Measurements from ENCODE around the gene POLE. TPM values are rescaled to one million over a fixed set of nuclear protein-coding genes. Genes with fewer than 3 reads are reported as not detected.

Gene POLE
- total RNA-seq, 1 donor, result 108 TPM

DNA sequence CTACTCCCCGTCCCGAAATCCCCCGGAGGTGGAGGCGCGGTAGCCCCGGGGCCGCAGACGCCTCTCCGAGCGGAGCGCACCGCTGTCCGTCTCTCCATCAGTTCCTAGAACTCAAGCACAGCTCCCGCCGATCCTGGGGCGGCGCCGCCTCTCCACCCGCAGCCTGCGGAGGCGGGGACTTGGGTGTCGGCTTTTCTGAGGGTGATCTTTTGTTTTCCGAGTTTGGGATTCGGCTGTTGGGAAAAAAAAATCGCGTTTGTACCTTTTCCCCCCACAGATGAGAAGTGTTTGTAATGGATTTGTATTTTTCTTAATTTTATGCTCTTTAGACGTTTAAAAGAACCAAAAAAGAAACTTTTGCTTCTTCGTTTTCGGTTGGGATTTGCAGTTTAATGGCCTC is 103.4 kb downstream of the POLE start:
- no peak for DNase-seq (ENCODE audit: low read depth in 2 of 3, low spot score in 2 of 3)

GRCh38 chr12:132583411-132583710 is 103.8 kb downstream of the POLE start:
- DNase-seq (ENCODE audit: low read depth in 2 of 3, low spot score in 2 of 3), result no peak

- no peak for DNase-seq (ENCODE audit: low read depth in 2 of 3, low spot score in 2 of 3)
Observed at GRCh38 chr12:132582582-132583410, 104.3 kb downstream of the POLE start.

DNA sequence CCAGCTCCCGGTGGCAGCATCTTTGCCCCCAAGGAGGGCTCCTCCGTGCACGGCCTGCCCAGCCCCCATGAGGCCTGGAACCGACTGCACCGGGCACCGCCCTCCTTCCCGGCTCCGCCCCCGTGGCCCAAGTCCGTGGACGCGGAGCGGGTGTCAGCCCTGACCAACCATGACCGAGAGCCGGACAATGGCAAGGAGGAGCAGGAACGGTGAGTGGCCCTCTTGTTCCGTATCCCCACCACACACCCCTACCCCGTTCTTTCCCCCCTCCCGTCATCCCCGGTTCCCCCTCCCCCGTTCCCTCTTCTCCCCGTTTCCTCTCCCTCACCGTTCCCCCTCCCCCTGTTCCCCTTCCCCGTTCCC is 105.1 kb downstream of the POLE start:
- no peak for DNase-seq (ENCODE audit: low read depth in 2 of 3, low spot score in 2 of 3)

- no peak for DNase-seq (ENCODE audit: low read depth in 2 of 3, low spot score in 2 of 3)
Observed at GRCh38 chr12:132581348-132582057, 105.6 kb downstream of the POLE start.

DNA sequence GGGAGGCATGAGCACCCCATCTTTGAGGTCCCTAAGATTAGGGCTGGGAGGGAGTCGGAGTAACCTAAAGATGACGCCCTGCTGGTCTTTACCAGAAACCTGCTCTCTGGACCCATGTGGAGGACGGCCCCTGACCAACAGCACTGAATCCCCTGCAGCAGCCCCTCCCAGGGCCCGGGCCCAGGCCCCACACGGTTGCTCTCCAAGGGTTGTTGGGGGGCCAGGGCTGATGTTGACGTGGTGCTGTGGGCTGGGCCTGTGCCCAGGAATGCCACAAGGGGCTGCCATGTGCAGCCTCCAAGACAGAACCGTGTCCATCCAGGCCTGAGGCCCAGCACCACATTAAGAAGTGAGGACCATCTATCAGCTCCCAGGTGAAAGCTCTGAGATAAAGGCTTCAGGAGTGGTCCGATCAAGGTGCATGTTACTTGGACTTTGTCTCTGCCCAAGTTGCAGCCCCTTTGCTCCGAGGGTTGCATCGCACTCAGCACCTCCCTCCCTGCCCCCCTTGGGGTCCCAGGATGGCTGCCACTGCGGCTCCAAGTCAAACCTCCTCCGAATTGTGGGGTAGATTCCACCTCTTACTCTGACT is 106.3 kb downstream of the POLE start:
- no peak for DNase-seq (ENCODE audit: low read depth in 2 of 3, low spot score in 2 of 3)

DNA sequence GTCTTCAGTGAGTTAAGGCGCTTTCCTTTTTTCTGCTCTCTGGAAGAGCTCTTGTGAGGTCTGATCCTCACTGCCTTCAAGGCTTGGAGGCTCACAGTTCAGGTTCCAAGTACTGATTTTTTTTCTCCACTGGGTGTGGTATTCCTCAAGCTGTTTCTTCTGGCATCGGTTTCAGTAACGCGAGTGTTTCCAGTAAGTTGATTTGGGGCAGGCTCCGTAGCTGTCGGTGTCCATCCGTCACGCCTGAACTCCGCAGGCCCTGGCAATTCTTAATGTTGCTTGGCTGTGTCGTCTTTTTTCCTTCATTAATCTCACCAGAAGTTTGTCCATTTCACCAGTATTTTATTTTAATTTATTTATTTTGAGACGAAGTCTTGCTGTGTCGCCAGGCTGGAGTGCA is 107.4 kb downstream of the POLE start:
- no peak for DNase-seq (ENCODE audit: low read depth in 2 of 3, low spot score in 2 of 3)

- DNase-seq (ENCODE audit: low read depth in 2 of 3, low spot score in 2 of 3), result no peak
Observed at GRCh38 chr12:132578826-132579225, 108.3 kb downstream of the POLE start.

DNA sequence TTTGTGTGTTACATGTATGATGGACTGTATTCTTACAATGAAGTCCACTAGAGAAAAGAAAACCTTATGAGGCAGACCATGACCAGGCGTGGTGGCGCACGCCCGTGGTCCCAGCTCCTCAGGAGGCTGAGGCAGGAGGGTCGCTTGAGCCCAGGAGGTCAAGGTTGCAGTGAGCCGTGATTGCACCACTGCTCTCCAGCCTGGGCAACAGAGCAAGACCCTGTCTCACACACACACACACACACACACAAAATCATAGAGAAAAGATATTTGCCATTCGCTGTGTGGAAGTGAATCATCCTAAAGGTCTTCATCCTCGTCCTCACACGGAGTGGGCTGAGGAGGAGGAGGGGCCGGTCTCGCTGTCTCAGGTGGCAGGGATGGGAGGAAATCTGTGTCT is 109.0 kb downstream of the POLE start:
- DNase-seq (ENCODE audit: low read depth in 2 of 3, low spot score in 2 of 3), result no peak

DNA sequence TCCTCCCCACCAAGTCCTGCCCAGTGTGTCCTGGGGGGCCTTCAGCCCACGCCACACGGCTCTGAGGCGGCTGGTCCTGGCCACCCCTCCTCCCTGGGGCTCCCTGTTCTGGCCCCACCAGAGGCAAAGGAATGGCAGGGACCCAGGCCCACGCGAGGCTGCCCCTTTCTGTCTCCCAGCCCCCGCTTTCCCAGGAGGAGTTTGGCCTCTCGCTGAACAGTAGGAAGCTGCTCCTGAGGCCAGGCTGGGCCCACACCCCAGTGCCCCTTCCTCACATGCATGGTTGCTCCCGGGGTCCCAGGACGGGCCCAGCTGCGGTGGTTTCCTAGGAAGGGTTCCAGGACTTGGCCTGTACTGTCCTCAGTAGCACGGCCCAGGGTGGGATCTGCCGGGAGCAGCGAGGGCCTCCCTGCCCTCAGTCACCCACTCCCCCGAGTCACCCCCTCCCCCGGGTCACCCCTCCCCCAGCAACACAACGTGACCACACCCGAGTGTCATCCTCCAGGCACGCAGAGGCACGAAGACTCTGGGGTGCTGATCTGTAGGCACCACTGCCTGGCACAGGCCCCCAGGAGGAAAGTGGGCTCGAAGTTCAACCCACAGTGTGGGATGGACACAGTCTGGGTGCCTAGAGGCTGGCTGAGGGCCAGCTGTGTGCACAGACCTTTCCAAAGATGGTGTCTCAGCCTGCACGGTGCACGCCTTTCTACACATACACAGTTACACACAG is 109.8 kb downstream of the POLE start:
- no peak for DNase-seq (ENCODE audit: low read depth in 2 of 3, low spot score in 2 of 3)

- no peak for DNase-seq (ENCODE audit: low read depth in 2 of 3, low spot score in 2 of 3)
Observed at GRCh38 chr12:132576701-132577100, 110.4 kb downstream of the POLE start.

DNA sequence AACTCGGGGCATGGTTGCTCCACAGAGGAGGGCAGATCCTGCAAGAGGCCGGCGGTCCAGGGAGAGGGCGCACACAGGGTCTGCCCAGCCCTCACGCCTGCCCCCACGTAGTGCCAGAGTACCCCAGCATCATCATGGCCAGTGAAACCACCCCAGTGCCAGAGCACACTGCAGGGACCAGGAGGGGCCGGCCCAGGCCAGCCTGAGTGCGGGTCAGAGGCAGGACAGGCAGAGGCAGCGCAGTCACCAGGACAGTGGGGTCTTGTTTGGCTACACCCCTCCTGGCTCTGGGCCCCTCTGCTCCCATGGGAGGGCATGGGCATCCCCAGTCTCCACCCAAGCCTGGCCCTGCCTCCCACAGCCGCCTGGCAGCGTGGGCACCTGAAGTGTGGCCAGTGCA is 111.5 kb downstream of the POLE start:
- DNase-seq (ENCODE audit: low read depth in 2 of 3, low spot score in 2 of 3), result no peak

DNA sequence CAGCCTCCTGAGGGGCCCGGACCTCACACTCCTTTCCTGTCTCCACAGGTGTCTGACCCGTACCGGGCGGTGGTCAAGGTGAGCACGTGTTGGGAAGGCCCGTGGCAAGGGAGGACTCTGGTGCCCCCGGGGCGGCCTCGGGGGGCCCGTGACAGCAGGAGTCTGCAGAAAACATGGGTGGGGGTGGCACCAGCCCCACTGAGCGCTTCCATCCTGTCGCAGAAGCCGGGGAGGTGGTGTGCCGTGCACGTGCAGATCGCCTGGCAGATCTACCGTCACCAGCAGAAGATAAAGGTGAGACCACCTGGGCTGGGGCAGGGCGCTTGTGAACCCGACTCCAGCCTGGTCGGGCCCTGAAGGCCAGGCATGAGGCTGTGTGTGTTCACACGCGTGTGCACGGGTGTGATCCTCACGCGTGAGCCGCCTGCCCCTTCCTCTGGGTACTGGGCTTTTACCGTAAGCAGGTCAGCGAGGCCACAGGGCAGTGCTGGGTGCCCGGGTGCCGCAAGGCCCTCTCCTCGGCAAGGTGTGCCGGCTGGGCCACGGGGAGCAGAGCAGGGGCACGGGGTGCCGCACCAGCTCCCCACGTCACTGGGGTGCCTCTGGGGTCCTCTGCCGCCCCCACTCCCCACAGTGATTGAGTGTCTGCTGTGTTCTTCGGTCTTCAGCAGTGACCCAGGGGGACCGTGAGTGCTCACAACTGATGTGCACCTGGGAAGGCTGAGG is 112.7 kb downstream of the POLE start:
- DNase-seq (ENCODE audit: low read depth in 2 of 3, low spot score in 2 of 3), result no peak

Small RNA genes within 50 kb of the gene (small RNA-seq; reads per million reads assigned to genes)
- gene MIR6763 (not detected), gene RNA5SP379 (not detected)

Other genes starting within 250 kb of the POLE start
- 23.7 TPM for gene FBRSL1, start 197.2 kb downstream of the POLE start, total RNA-seq
- gene LRCOL1, start 76.8 kb downstream of the POLE start, total RNA-seq, result 0.54 TPM
- not detected for gene P2RX2, start 68.6 kb downstream of the POLE start, total RNA-seq
- 21.0 TPM for gene PXMP2, start 245 bp upstream of the POLE start, total RNA-seq
- 61.7 TPM for gene PGAM5, start 23.5 kb upstream of the POLE start, total RNA-seq
- gene ANKLE2, start 74.5 kb upstream of the POLE start, total RNA-seq, result 97.8 TPM
- gene GOLGA3, start 141.5 kb upstream of the POLE start, total RNA-seq, result 50.4 TPM
- gene CHFR, start 200.3 kb upstream of the POLE start, total RNA-seq, result 29.9 TPM